WERI-Rb-1 (cell line): ENCODE data around the gene CHTF18.

ENCODE experiments used
- DNase-seq: peaks from one replicate; pipeline ENCODE4 v3.0.0-alpha.2; 2020
- H3K27ac ChIP-seq: fragments of 250-450 bp; sonication (Bioruptor Pico); 2 replicates; pipeline ENCODE4 v1.5.1; 2020; ENCODE audit warnings: mild to moderate bottlenecking, moderate library complexity
- H3K27me3 ChIP-seq: fragments of 250-450 bp; sonication (Bioruptor Pico); 2 replicates; pipeline ENCODE4 v1.5.1; 2021; ENCODE audit warnings: mild to moderate bottlenecking, low read depth, moderate library complexity; ENCODE audit not compliant: insufficient read depth, severe bottlenecking
- H3K36me3 ChIP-seq: fragments of 250-450 bp; sonication (Bioruptor Pico); 2 replicates; pipeline ENCODE4 v1.5.1; 2020; ENCODE audit warnings: mild to moderate bottlenecking, moderate library complexity
- H3K4me3 ChIP-seq: 2 replicates; pipeline ENCODE4 v1.5.1; 2011; ENCODE audit warnings: low read depth, mild to moderate bottlenecking, control low read depth, low read length
- H3K9me3 ChIP-seq: fragments of 250-450 bp; sonication (Bioruptor Pico); 2 replicates; pipeline ENCODE4 v1.5.1; 2021; ENCODE audit warnings: mild to moderate bottlenecking, moderate library complexity; ENCODE audit not compliant: severe bottlenecking
- CTCF ChIP-seq: IDR thresholded peaks from 2 replicates; pipeline ENCODE4 v1.5.1; 2011; ENCODE audit warnings: low read depth, mild to moderate bottlenecking, control low read depth, inconsistent platforms, low read length

Gene CHTF18

GRCh38 chr16:792221-792995, 4.0 kb downstream of the CHTF18 start:
- H3K4me3 ChIP-seq: no peak overlapping the region
- TF ChIP-seq CTCF: no peak
- no peak overlapping the region for H3K27ac ChIP-seq
- DNase-seq: no peak
- H3K9me3 ChIP-seq: no peaks in the 10 kb centered on the region
- no peaks in the 10 kb centered on the region for H3K27me3 ChIP-seq
- H3K36me3 ChIP-seq: peaks cover 64% of the 10 kb centered on the region

DNA sequence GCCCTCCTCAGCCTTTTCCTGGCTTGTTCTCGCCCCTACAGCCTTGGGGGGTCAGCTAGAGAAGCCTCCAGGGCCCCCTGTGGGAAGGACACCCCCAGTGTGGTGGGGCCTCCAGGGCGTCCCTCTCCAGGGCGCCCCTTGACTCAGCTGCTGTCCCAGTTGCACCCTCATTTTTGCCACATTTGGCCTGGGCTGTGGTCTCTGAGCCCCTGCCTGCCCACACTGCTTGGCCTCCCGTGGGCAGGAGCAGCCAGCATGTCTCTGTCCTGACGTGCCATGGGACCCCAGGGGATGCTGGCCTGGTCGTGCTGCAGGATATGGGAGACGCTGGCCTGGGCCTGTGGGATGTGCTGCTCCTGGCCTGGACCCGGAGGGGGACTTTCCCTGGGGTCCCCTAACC, 5.0 kb downstream of the CHTF18 start:
- Histone ChIP-seq H3K36me3 (peaks cover 67% of the 10 kb centered on the region), H3K9me3 (no peaks in the 10 kb centered on the region), H3K27me3 (no peaks in the 10 kb centered on the region), H3K4me3 (no peak overlapping the region), H3K27ac (peak overlapping the region; percentile 88)
- DNase-seq: no peak
- TF ChIP-seq CTCF: no peak

GRCh38 chr16:794091-794822, 5.8 kb downstream of the CHTF18 start:
- peaks cover 68% of the 10 kb centered on the region for H3K36me3 ChIP-seq
- peak overlapping the region; percentile 19 for H3K4me3 ChIP-seq
- H3K27ac ChIP-seq: peak overlapping the region; percentile 88
- peak; percentile 94 for DNase-seq
- TF ChIP-seq CTCF: no peak
- H3K9me3 ChIP-seq: no peaks in the 10 kb centered on the region
- no peaks in the 10 kb centered on the region for H3K27me3 ChIP-seq

DNA sequence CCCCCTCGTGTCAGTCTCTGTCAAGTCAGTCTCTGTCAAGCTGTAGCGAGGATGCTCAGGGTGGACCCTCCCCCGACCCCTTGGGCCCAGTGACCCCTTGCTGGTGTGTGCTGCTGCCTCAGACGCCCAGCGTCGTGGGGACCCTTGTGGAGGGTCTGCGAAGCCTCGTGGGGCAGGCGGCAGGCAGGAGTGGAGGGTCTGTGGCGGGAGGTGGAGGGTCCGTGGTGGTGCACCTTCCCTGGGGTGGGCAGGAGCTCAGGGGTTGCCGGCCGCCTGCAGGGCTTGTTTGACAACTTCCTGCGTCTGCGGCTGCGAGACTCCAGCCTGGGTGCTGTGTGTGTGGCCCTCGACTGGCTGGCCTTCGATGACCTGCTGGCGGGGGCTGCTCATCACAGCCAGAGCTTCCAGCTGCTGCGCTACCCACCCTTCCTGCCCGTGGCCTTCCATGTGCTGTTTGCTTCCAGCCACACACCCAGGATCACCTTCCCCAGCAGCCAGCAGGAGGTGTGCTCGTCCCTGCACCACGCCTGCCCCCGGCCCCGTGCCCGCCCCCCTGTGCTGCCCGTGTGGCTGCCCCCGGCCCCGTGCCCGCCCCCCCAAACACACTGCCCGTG, 6.5 kb downstream of the CHTF18 start:
- DNase-seq: peak; percentile 76
- Histone ChIP-seq H3K9me3 (no peaks in the 10 kb centered on the region), H3K4me3 (peak overlapping the region; percentile 19), H3K27me3 (no peaks in the 10 kb centered on the region), H3K36me3 (peaks cover 61% of the 10 kb centered on the region), H3K27ac (peak overlapping the region; percentile 88)
- peak; percentile 50 for TF ChIP-seq CTCF

DNA sequence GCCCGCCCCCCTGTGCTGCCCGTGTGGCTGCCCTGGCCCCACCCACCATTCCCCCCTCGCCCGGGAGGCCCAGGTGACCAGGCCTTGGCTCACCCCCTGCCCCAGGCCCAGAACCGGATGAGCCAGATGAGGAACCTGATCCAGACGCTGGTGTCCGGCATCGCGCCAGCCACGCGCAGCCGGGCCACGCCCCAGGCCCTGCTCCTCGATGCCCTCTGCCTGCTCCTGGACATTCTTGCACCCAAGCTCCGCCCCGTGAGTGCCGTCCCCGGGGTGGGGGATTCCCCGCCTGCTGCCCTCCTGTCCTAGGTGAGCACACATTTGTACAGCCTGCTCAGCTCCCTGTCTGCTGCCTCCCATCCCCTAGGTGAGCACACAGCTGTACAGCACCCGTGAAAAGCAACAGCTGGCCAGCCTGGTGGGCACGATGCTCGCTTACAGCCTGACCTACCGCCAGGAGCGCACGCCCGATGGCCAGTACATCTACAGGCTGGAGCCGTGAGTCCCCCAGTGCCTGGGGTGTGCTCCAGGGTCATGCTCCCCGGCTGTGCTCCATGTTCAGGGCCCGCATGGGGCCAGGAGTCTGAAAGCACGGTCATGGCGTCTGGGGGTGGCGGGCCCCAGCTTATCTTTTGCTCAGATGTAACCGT, 7.3 kb downstream of the CHTF18 start:
- no peak overlapping the region for H3K27ac ChIP-seq
- no peaks in the 10 kb centered on the region for H3K9me3 ChIP-seq
- no peak for TF ChIP-seq CTCF
- peaks cover 54% of the 10 kb centered on the region for H3K36me3 ChIP-seq
- no peak for DNase-seq
- no peaks in the 10 kb centered on the region for H3K27me3 ChIP-seq
- no peak overlapping the region for H3K4me3 ChIP-seq
